ENCODE measurements around the gene KLHL29.

Gene KLHL29

GRCh38 chr2:23682481-23682880, 297.5 kb downstream of the KLHL29 start:
- TF ChIP-seq EZH2 (IDR thresholded peaks at IDR 0.05; ENCODE audit: borderline replicate concordance, low read depth, low read length, severe bottlenecking) (no peak), CTCF (IDR thresholded peaks at IDR 0.05; ENCODE audit: borderline replicate concordance, extremely low read depth, low read length, poor library complexity, severe bottlenecking) (no peak)
- H3K27ac ChIP-seq (ENCODE audit: low read length) = no peak overlapping the region
- DNase-seq (no peak), ATAC-seq (ENCODE audit: insufficient read depth, low read depth) (peak; percentile 35; the same call in 1 of the 3 replicates)
- H3K4me2 ChIP-seq (ENCODE audit: insufficient read depth, low read length) = no peak overlapping the region
- no peaks in the 10 kb centered on the region for H3K36me3 ChIP-seq (ENCODE audit: insufficient read depth, low read length)
- no peaks in the 10 kb centered on the region for H3K79me2 ChIP-seq (ENCODE audit: insufficient read depth, low read length)
- no peaks in the 10 kb centered on the region for H3K27me3 ChIP-seq (ENCODE audit: insufficient read depth, low read length, poor library complexity)
- no peaks in the 10 kb centered on the region for H3K4me1 ChIP-seq (ENCODE audit: insufficient read depth, low read length)
- no peak overlapping the region for H2AFZ ChIP-seq (ENCODE audit: low read depth, low read length)
- H3K4me3 ChIP-seq (ENCODE audit: low read depth in 1 of 2, low read length in 2 of 2) = no peak overlapping the region
- no peaks in the 10 kb centered on the region for H3K9me3 ChIP-seq (ENCODE audit: insufficient read depth, low read length, severe bottlenecking)
- no peaks in the 10 kb centered on the region; the same call in 1 of the 2 replicates for H4K20me1 ChIP-seq (ENCODE audit: insufficient read depth, low read length)
- no peak overlapping the region for H3K9ac ChIP-seq (ENCODE audit: low read depth, low read length)

GRCh38 chr2:23683001-23683400, 298.0 kb downstream of the KLHL29 start:
- TF ChIP-seq CTCF (IDR thresholded peaks at IDR 0.05; ENCODE audit: borderline replicate concordance, extremely low read depth, low read length, poor library complexity, severe bottlenecking) (no peak), EZH2 (IDR thresholded peaks at IDR 0.05; ENCODE audit: borderline replicate concordance, low read depth, low read length, severe bottlenecking) (no peak)
- H3K27ac ChIP-seq (ENCODE audit: low read length) = no peak overlapping the region
- no peak for ATAC-seq (ENCODE audit: insufficient read depth, low read depth)

GRCh38 chr2:23684395-23685176, 299.6 kb downstream of the KLHL29 start:
- Histone ChIP-seq H3K27me3 (ENCODE audit: insufficient read depth, low read length, poor library complexity) (no peaks in the 10 kb centered on the region), H4K20me1 (ENCODE audit: insufficient read depth, low read length) (no peaks in the 10 kb centered on the region; the same call in 1 of the 2 replicates), H3K27ac (ENCODE audit: low read length) (no peak overlapping the region), H3K9me3 (ENCODE audit: insufficient read depth, low read length, severe bottlenecking) (no peaks in the 10 kb centered on the region), H3K4me2 (ENCODE audit: insufficient read depth, low read length) (no peak overlapping the region), H3K36me3 (ENCODE audit: insufficient read depth, low read length) (no peaks in the 10 kb centered on the region), H3K9ac (ENCODE audit: low read depth, low read length) (no peak overlapping the region), H3K4me3 (ENCODE audit: low read depth in 1 of 2, low read length in 2 of 2) (no peak overlapping the region), H3K79me2 (ENCODE audit: insufficient read depth, low read length) (no peaks in the 10 kb centered on the region), H3K4me1 (ENCODE audit: insufficient read depth, low read length) (no peaks in the 10 kb centered on the region), H2AFZ (ENCODE audit: low read depth, low read length) (no peak overlapping the region)
- TF ChIP-seq EZH2 (IDR thresholded peaks at IDR 0.05; ENCODE audit: borderline replicate concordance, low read depth, low read length, severe bottlenecking) (no peak), CTCF (IDR thresholded peaks at IDR 0.05; ENCODE audit: borderline replicate concordance, extremely low read depth, low read length, poor library complexity, severe bottlenecking) (no peak)
- ATAC-seq (ENCODE audit: insufficient read depth, low read depth) (no peak; the same call in 2 of the 3 replicates), DNase-seq (no peak)

More at GRCh38 chr2:23683001-23683400, 298.0 kb downstream of the KLHL29 start:
- Histone ChIP-seq H3K9ac (ENCODE audit: low read depth, low read length) (no peak overlapping the region), H3K79me2 (ENCODE audit: insufficient read depth, low read length) (no peaks in the 10 kb centered on the region), H3K4me3 (ENCODE audit: low read depth in 1 of 2, low read length in 2 of 2) (no peak overlapping the region), H2AFZ (ENCODE audit: low read depth, low read length) (no peak overlapping the region), H4K20me1 (ENCODE audit: insufficient read depth, low read length) (no peaks in the 10 kb centered on the region; the same call in 1 of the 2 replicates), H3K9me3 (ENCODE audit: insufficient read depth, low read length, severe bottlenecking) (no peaks in the 10 kb centered on the region), H3K4me2 (ENCODE audit: insufficient read depth, low read length) (no peak overlapping the region), H3K36me3 (ENCODE audit: insufficient read depth, low read length) (no peaks in the 10 kb centered on the region), H3K4me1 (ENCODE audit: insufficient read depth, low read length) (no peaks in the 10 kb centered on the region), H3K27me3 (ENCODE audit: insufficient read depth, low read length, poor library complexity) (no peaks in the 10 kb centered on the region)
- no peak for DNase-seq

All from DND-41 (cell line).